Stimulated activated CD8-positive, alpha-beta memory T cell treated with anti-CD3 and anti-CD28 coated beads, Interleukin-7, amount 100 ng/mL, for 4 hours (primary cell): ENCODE data around the gene FYN.
A peak's percentile ranks its signal among the peaks of the same experiment; 100 is the strongest.
"Not testable (repeated sequence)": the region's sequence is repeated elsewhere in the genome, so short reads cannot be mapped to it uniquely, and the experiment has no call there.

Source experiments
- DNase-seq, 2 donors: peaks; one replicate each; pipeline ENCODE4 v3.0.0-alpha.2; 2020; ENCODE audit warnings: low read depth in 2 of 2

FYN gene

DNA sequence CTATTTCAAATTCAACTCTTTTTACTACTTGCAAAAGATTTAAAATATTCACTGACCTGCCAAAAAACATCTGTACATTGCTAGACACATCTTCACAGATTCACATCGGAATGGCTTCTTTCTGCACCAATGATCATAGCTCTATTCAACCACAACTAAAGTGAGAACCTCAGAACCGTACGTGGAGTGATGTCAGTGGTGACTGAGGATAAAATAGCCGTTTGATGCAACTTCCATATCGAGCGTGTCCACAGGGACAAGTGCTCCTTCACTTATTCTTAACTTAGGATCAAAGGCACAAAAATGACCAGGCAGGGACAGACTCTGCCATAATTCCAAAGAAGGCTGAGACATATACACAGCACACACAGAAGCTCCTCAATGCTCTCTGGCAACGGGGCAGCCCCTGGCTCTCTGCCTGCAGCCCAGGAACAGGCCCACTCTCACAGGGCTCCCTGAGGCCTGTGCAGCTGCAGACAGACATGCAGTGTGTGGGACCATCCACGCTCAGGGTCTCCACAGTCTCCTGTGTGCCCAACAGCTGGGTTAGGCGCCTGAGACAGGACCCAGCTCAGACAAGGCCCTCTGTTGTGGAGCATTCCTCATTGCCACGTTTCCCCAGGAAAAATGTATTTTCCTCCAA, 22.8 kb downstream of the FYN start:
- no peak for DNase-seq

- no peak for DNase-seq
Observed at GRCh38 chr6:111849298-111849697, 24.0 kb downstream of the FYN start.

DNA sequence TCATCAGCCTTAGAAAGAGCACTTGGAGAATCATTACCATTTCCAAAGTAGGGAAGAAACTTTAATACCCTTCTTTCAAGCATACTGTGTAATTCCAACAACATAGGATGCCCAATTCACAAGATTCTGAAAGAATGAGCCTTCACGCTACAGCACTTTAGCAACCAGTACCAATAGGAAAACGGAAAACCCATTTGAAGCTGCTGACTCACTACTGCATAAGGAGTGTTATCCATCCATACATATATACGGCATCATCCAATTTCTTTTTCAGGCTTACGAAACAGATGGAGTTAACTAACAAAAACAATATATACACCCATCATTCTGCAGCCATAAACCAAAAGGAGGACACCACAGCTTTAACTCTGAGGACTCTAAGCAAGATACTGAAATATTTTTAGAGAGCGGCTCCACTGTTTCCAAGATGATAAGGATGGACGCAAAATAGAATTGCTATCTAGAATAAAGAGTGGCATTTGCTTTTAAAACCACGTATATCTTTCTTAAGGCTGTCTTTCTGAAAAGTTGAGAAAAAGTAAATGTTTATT, 24.9 kb downstream of the FYN start:
- DNase-seq = no peak

- DNase-seq = peak in 1 of 2 donors; percentile 51
Observed at GRCh38 chr6:111846492-111847409, 26.5 kb downstream of the FYN start.

DNA sequence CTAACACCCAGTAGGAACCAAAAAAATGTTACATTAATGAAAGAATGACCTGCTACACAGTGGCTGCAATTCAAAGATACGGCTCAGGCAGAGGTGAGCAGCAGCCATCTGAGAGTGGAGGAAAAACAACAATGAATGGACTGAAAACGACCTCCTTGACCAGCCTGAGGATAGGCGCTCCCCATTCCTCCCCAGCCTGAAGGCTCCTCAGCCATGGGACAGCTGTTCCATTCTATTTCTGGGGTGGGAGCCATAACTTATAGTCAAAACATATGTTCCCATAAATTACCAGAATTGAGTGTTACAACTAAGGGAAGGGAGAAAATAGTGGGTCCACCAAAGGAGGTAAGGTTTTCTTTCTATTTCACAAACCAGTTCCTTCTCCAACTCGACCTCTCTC, 27.2 kb downstream of the FYN start:
- no peak for DNase-seq

GRCh38 chr6:111845441-111845871, 27.8 kb downstream of the FYN start:
- no peak for DNase-seq

DNA sequence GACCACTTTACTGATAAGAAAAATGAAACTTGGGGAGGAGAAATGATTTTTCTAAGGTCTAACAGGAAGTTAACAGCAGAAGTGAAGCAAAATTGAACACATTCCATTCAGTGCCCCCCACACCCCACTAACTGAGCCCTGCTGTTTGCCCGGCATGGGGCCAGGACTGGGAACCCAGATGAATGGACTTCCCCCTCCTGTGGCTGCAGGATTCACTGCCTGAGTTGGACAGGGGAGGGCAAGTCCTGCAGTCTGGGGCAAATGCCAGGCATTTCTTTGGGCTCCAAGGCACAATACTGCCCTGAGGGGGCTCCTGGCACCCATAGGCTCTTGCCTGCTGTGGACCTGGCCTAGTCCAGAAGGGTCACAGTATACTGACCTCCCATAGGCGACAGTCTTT, 28.3 kb downstream of the FYN start:
- no peak for DNase-seq

DNA sequence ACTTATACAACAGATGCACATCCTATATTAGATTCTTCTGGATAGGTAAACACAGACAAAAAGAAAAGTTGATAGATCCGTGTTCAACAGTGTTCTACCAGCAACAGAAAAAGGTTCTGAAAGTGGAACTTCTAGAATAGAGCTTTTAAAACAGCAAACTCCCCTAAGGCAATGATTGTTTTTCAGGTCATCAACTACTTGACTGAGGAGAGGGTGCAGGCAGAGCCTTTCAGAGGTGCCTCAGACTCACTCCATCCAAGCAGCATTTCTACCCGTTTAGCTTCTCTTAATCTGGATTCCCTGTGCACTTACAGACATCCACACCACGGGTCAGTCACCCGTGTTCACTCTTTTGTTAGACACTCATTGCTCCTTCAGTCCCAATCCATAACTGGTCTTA, 28.9 kb downstream of the FYN start:
- no peak for DNase-seq

DNA sequence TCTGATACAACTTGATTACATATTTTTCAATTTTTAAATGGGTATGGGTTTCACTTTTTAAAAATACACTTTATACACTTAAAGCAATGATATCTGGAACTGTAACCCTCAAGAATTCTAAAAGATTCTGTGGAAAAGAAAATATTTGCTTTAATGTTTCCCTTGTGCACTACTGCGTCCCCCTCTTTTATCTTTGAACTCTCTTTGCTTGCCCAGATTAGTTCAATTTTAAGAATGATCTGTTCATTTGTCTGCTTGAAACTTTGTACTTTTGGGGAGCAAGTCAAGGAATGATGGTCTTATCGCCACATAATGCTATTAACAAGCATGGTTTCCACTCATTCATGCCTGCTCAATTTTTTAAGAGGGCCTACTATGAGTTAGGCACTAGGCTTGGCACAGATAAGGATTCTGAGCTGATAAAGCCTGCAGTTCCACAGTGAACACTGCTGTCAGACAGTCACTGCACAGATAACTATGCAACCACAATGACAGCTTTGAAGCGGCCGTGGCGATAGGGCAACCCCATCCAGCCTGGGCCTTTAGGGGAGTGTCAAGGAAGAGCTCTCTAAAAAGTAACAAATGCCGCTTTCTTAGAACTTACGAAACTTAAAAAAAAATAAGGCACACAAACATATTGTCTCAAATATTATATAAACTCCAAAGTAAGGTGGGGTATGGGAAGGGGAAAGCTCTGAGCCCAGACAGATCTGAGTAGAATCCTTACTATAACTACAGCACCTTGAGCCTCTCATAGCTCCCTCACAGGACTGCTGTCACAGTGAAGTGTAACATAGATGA, 29.7 kb downstream of the FYN start:
- peak; percentile 44 to 46 for DNase-seq

GRCh38 chr6:111842891-111843290, 30.4 kb downstream of the FYN start:
- no peak for DNase-seq

DNA sequence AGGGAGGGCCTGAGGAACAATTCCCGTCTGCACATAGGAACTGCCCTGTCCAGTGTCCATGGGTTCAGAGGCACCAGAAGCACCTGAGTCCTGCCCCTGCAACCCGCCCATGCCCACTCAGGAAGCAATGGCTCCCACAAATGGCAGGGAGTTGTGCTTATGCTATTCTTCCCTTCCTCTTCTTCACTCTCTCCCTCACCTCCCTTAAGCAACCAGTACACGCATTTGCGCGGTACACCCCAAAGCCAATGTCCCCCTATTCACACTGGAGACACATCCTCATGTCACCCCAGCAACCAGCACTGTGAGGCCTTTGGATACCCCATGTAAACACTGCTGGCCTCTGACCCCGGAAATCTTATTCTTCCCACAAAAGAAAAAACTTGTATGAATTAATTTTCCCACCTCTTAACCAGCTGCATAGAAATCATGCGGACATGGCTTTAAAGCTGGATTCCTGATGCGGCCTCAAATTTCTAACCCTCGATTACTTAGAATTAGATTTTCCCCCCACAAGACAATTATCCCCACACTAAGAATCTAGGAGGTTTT, 30.9 kb downstream of the FYN start:
- DNase-seq = no peak

DNA sequence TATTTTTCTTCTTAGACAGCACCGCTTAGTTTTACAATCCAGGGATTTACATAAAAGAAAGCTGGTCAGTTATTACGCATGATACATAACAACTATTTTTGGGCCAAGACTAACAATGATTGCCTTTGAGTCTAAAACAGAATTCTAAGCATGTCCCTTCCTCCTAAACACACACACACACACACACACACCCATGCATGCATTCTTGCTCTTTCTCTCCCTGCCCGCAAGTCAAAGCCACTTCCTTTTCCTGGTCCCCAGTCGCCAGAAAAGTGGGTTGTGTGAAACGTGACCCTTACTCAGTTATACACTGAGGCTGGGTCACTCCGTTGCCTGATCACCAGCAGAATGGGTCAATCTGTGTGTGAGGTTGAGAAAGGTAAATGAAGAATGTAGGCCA, 31.4 kb downstream of the FYN start:
- DNase-seq = no peak

GRCh38 chr6:111840803-111841202, 32.4 kb downstream of the FYN start:
- no peak for DNase-seq

DNA sequence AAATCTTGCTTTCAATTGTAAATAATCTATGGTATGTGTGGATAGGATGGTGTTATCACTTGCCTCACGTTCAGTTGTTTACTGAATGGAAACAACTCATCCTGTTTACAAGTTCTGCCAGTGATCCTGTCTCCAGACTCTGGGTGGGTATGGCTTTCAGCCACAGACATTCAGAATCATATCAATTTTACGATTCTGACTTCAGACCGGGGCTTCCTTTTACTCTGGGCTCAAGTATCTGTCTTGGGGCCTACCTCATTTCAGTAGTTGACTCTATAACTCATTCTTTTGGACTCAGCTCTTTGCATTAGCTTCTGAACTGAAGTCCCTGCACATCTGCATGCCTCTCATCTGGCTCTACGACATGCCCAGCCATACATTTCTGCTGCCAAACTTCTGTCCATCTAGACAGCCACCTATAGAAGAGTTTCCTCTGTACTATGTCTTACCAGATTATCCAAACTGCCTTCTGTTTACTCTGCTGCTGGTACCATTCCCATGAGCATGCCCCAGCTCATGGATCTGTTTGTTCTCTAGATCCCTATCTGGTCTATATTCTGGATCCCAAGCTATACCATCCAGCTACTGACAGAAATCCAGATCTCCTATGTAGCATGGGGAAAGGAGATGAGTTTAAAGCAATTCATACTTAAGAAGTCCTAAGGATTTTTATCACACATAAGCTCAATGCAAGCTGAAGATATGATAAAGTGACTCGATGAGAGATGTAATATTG, 34.3 kb downstream of the FYN start:
- no peak for DNase-seq

- DNase-seq = peak; percentile 44 to 49
Observed at GRCh38 chr6:111837641-111838500, 35.4 kb downstream of the FYN start.

- no peak for DNase-seq
Observed at GRCh38 chr6:111837007-111837406, 36.2 kb downstream of the FYN start.

GRCh38 chr6:111835807-111836206, 37.4 kb downstream of the FYN start:
- DNase-seq = no peak

DNA sequence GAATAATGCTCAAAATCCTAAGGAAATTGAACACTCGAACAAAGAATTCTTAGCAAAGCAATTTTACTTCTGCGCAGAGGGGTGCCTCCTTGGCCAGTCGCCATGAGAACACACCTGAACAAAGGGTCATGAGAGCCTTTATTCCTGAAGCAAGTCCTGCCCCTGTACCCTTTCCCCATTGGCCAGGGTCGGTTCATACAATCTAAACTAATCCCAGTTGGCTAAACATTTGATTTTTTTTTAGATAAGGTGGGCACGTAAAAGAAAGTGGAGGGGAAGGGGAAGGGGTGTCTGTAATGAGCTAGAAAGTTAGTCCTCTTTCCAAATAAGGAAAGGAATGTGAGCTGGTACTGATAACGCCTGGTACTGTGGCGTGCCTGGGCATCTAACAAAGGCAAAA, 37.9 kb downstream of the FYN start:
- DNase-seq = not testable (repeated sequence)

DNA sequence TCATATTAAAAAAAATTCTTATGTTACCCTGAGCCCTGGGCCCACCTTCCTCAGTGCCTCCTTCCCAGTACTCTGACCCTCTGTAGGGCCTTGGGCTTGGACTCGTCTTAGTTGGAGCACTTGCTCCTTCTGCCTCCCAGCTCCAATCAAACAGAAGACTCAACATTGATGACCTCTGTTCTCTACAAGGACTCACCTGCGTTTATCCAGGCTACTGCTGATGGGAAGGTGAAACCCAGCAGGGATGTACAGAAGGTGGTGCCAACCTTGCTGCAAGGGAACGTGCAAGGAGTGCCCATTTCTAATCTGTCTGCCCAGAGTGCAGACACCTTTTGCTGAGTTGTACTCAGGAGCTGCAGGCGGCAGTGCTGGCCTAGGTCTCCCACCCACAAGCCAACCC, 38.9 kb downstream of the FYN start:
- DNase-seq = no peak

- DNase-seq = no peak
Observed at GRCh38 chr6:111832833-111833418, 40.3 kb downstream of the FYN start.
